Adipose tissue (tissue), 3 donors: ENCODE data around the gene C1orf21. TPM values are rescaled to one million over a fixed set of nuclear protein-coding genes. Genes with fewer than 3 reads are reported as not detected.

Experiments used
- H3K27ac ChIP-seq: one replicate; pipeline ENCODE4 v1.5.1; 2013; ENCODE audit warnings: low read depth, low read length
- WGBS, 3 donors: extraction: QIAGEN DNeasy Blood & Tissue Kit; methylation state at CpG; one replicate each; pipeline ENCODE4 v1.1.7; 2013; 5-methylcytosine and 5-hydroxymethylcytosine counted together
- polyA plus RNA-seq, 3 donors: library from polyadenylated mRNA; stranded (reverse); fragments of 200-250 nt; gene quantifications; one replicate each; pipeline ENCODE4 v1.2.3, GENCODE V29; 2013
- donor health status: healthy with polysubstance abuse.
- donor health status: Bipolar disorder and iron deficiency.
- donor health status: healthy.

The C1orf21 gene
- polyA plus RNA-seq, 3 donors = 5.5 to 86.3 (median 24.1) TPM

DNA sequence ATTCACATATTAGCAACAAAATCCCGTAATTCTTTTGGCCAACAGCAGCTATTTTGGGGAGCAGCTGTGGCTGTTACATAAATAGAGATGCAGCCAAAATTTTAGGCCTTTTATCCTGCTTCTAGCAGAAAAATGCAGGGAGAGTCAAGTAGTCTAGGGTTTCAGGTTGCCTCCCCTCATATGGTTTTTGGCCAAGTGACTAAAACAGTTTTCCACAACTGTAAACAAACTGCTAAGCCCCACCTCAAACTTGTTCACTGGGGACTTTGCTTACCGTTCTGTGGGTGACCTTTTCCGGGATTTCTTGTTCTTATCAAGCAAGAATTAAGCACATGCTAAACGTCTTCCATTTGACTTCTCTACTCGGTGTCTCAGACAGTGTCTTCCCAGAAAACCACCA, 234.4 kb downstream of the C1orf21 start:
- H3K27ac ChIP-seq = peak overlapping the region; percentile 1
- WGBS, 3 donors = 54 to 79% (median 55%) methylated on average over 5 of the region's 5 CpGs

GRCh38 chr1:184622136-184622823, 235.5 kb downstream of the C1orf21 start:
- H3K27ac ChIP-seq = peak overlapping the region; percentile 51
- WGBS, 3 donors = 46 to 61% (median 48%) methylated on average over 9 of the region's 9 CpGs

DNA sequence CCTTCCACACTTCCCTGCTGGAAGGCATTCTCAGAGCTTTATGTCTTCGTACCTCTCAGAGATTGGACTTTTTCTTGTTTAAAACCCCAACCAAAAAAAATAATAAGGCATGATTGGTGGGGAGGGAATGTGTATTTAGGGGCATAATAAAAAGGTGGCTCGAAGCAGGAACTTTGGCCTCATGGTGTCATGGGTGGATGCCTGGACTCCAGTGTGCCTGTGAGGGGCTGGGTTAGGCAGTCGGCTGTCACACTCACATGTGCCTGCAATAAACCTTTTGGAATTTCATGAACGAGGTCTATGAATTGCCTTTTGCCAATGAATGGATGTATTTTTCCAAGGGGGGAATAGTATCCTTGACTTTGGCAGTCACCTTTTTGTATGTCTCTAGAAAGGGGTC, 236.6 kb downstream of the C1orf21 start:
- 87 to 96% (median 88%) methylated on average over 4 of the region's 4 CpGs for WGBS, 3 donors
- no peak overlapping the region for H3K27ac ChIP-seq

- no peak overlapping the region for H3K27ac ChIP-seq
- 66 to 83% (median 78%) methylated on average over 2 of the region's 2 CpGs for WGBS, 3 donors
Observed at GRCh38 chr1:184624051-184624450, 237.2 kb downstream of the C1orf21 start.

DNA sequence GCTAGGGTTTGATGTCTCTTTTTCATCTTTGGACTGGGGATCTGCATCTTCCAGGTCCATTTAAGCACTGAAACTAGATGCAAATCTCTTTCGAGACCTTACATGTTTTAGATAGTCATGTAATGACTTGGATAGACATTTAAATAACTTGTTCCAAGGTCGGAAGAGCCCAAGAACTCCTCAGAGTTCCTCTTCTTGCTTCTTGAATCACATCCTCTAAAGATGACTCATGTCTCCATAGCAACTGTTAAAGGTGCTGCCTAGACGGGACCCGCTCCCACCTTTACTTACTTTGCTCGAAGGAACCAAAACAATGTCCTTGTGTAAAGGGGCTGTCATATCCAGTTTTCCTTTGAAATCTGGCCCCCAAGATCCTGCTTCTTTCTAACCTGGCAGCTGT, 237.8 kb downstream of the C1orf21 start:
- no peak overlapping the region for H3K27ac ChIP-seq
- WGBS, 3 donors = 74 to 92% (median 79%) methylated on average over 5 of the region's 5 CpGs

GRCh38 chr1:184625271-184625670, 238.4 kb downstream of the C1orf21 start:
- no peak overlapping the region for H3K27ac ChIP-seq
- WGBS, 3 donors = 92 to 94% (median 93%) methylated on average over 4 of the region's 4 CpGs

DNA sequence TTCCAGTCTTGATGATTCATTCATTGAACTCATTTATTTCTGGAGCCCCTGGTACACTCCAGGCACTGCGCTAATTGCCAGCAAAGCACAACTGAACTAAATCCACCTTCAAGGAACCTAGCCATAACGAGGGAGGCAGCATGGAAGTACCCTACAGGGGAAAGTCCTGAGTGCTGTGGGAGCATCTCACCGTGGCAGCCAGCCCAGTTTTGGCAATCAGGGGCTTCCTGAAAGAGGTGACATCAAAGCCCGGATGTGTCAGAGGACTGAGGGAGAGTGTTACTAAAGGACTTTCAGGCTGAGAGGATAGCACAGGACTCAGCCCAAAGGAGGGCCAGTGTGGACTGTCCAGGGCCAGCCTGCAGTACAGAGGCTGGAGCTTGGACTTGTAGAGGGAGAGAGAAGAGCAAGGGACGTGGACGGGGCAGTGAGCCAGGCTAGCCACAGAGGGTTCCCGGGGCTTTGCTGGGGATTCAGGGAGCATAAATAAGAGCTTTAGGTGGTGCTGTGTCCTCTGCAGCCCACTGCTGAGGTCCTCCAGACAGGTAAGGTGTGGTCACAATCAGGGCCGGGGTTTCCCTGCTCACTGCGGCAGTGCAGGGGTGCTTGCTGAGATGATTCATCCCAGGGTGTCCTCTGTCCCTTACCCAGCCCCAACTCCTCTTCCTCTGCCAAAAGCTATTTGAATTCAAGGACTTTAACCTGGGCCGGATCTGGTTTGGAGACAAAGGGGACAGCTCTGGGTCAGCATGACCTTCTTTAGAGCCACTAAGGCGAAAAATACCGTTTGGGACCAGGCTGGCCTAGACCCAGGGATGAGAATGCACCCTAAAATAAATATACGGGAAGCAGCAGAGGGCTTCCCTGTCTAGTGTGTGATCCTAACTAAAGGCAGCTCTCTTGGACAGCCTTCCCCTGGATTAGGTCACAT, 239.5 kb downstream of the C1orf21 start:
- WGBS, 3 donors = 50 to 85% (median 64%) methylated on average over 13 of the region's 13 CpGs
- H3K27ac ChIP-seq = no peak overlapping the region

GRCh38 chr1:184627007-184627341, 240.1 kb downstream of the C1orf21 start:
- WGBS, 3 donors = 77 to 88% (median 78%) methylated on average over 3 of the region's 3 CpGs
- H3K27ac ChIP-seq = no peak overlapping the region

GRCh38 chr1:184629266-184629665, 242.4 kb downstream of the C1orf21 start:
- no peak overlapping the region for H3K27ac ChIP-seq
- 71 to 93% (median 83%) methylated on average over 4 of the region's 4 CpGs for WGBS, 3 donors

GRCh38 chr1:184630679-184631060, 243.8 kb downstream of the C1orf21 start:
- WGBS, 3 donors = 64 to 93% (median 70%) methylated on average over 5 of the region's 5 CpGs
- H3K27ac ChIP-seq = peak overlapping the region; percentile 58

DNA sequence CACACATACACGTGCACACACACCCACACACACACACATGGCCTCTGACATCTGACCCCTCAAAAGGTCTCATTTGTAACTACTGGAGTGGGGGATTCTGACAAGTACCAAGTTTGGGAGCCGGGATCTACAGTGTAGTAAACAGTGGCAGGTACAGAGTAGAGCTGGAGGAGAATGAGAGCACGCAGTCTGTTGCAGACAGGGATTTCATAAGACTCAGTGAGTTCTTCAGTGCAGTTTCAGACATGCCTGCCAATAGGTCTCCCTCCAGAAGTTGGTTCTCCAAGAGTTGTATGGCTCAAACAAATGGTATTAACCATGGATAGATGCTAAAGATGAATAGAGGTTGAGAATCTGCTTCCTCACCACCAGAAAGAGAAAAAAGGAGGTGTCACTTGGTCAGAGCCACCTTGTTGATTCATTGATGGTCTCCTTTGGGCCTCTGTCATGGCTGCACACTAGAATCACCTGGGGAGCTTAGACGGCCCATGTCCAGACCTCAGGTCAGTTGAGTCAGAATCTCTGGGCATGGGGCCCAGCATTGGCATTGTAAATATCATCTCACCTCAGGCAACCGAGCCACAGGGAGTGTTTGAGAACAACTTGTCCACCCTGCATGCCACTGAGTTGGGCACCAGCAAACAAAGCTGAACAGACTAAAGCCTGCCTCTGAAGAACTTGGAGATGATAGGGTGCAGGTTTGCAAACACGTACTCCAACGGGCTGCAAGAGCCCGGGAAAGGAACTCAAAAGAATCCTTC, 245.8 kb downstream of the C1orf21 start:
- no peak overlapping the region for H3K27ac ChIP-seq
- 76 to 91% (median 87%) methylated on average over 8 of the region's 8 CpGs for WGBS, 3 donors

DNA sequence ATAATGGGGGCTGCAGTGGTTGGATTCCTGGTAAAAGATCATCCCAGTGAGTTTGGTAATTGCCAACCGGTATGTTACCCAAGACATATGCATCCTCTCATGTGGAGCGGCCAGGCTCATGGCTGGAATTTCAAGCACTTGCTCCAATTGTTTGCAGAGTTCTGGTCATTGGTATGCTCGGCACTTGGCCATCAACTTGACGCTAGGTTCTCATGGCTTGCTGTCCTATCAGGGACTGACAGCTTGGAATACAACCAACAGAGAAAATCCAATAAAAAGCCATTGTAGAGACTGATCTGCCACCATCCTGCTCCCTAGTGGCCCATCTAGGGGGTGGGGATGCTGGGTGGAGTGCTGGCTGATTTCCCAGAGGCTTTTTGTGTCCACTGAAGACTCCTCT, 247.0 kb downstream of the C1orf21 start:
- no peak overlapping the region for H3K27ac ChIP-seq
- WGBS, 3 donors = 68 to 88% (median 85%) methylated on average over 4 of the region's 4 CpGs

GRCh38 chr1:184634296-184634695, 247.5 kb downstream of the C1orf21 start:
- no peak overlapping the region for H3K27ac ChIP-seq
- 74 to 92% (median 90%) methylated on average over 1 of the region's 1 CpG for WGBS, 3 donors

GRCh38 chr1:184635347-184635979, 248.6 kb downstream of the C1orf21 start:
- WGBS, 3 donors = 71 to 78% (median 73%) methylated on average over 6 of the region's 6 CpGs
- H3K27ac ChIP-seq = no peak overlapping the region

- WGBS, 3 donors = 64 to 80% (median 77%) methylated on average over 6 of the region's 6 CpGs
- no peak overlapping the region for H3K27ac ChIP-seq
Observed at GRCh38 chr1:184635980-184636431, 249.2 kb downstream of the C1orf21 start.

DNA sequence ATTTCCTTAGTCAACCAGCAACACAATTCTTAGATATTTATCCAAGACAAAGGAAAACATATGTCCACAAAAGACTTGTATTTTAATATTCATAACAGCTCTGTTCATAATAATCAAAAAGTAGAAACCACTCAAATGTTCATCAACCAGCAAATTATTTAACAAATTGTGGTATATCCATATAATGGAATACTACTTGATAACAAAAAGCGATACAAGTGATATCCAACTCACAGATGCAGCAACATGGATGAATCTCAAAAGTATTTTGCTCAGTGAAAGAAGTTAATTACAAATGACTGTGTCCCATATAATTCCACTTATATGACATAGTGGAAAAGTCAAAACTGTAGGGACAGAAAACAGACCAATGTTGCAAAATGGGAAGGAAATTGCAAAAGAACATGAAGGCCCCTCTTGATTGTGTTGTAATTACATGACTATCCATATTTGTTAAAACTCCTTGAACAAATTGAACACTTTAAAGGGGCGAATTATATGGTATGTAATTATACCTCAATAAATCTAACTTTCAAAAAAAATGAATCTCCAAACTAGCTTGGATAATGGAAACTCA, 250.9 kb downstream of the C1orf21 start:
- no peak overlapping the region for H3K27ac ChIP-seq
- WGBS, 3 donors = 80 to 89% (median 83%) methylated on average over 2 of the region's 2 CpGs

GRCh38 chr1:184639205-184639604, 252.4 kb downstream of the C1orf21 start:
- no peak overlapping the region for H3K27ac ChIP-seq
- 86 to 100% (median 92%) methylated on average over 2 of the region's 2 CpGs for WGBS, 3 donors

DNA sequence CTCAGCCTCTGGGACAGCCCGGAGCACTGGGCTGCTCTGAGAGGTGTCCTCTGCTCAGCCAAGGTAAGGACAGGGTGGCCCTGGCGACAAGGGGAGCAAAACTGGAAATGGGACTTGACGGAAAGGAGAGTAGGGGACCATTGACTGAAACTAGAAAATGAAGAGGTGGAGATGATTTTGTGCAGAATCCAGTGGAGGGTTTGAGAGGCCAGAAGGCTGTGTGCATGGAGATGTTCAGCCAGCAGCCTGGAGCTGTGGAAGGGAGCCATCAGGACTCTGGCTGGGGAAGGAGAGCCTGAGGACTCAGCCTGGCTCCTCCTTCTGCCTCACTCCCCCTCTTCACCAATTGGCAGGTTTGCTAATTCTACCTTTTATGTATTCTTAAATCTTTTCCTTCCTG, 253.7 kb downstream of the C1orf21 start:
- H3K27ac ChIP-seq = no peak overlapping the region
- 75 to 89% (median 87%) methylated on average over 3 of the region's 3 CpGs for WGBS, 3 donors
